HEK293 (cell line): ENCODE measurements around the gene PTAR1.
A peak's percentile ranks its signal among the peaks of the same experiment; 100 is the strongest.

Source experiments
- BCL11B ChIP-seq: fragments of 450-650 bp; formaldehyde crosslinking; IDR thresholded peaks from 2 replicates; pipeline ENCODE4 v1.5.1; 2016; ENCODE audit warnings: low read depth, missing biosample characterization, missing genetic modification characterization
- FEZF1 ChIP-seq: fragments of 450-650 bp; formaldehyde crosslinking; IDR thresholded peaks from 2 replicates; pipeline ENCODE4 v1.5.1; 2016; ENCODE audit warnings: missing biosample characterization, missing genetic modification characterization
- GLIS1 ChIP-seq: fragments of 450-650 bp; formaldehyde crosslinking; IDR thresholded peaks from 2 replicates; pipeline ENCODE4 v1.5.1; 2016; ENCODE audit warnings: missing biosample characterization, missing genetic modification characterization
- KLF1 ChIP-seq: fragments of 450-650 bp; formaldehyde crosslinking; IDR thresholded peaks from 2 replicates; pipeline ENCODE4 v1.5.1; 2016; ENCODE audit warnings: missing biosample characterization, missing genetic modification characterization
- KLF7 ChIP-seq: fragments of 450-650 bp; formaldehyde crosslinking; IDR thresholded peaks from 2 replicates; pipeline ENCODE4 v1.5.1; 2016; ENCODE audit warnings: missing biosample characterization, missing genetic modification characterization, borderline replicate concordance
- KLF9 ChIP-seq: fragments of 450-650 bp; formaldehyde crosslinking; IDR thresholded peaks from 2 replicates; pipeline ENCODE4 v1.5.1; 2016; ENCODE audit warnings: missing biosample characterization, missing genetic modification characterization, low read depth
- SP2 ChIP-seq: fragments of 450-650 bp; formaldehyde crosslinking; IDR thresholded peaks from 2 replicates; pipeline ENCODE4 v1.5.1; 2016; ENCODE audit warnings: missing biosample characterization, missing genetic modification characterization
- SP3 ChIP-seq: fragments of 450-650 bp; formaldehyde crosslinking; IDR thresholded peaks from 2 replicates; pipeline ENCODE4 v1.5.1; 2016; ENCODE audit warnings: missing biosample characterization, missing genetic modification characterization
- SP7 ChIP-seq: fragments of 450-650 bp; formaldehyde crosslinking; IDR thresholded peaks from 2 replicates; pipeline ENCODE4 v1.5.1; 2016; ENCODE audit warnings: missing biosample characterization, missing genetic modification characterization
- YY2 ChIP-seq: fragments of 450-650 bp; formaldehyde crosslinking; IDR thresholded peaks from 2 replicates; pipeline ENCODE4 v1.5.1; 2016; ENCODE audit warnings: missing biosample characterization, missing genetic modification characterization
- ZBTB21 ChIP-seq: fragments of 450-650 bp; formaldehyde crosslinking; IDR thresholded peaks from 2 replicates; pipeline ENCODE4 v1.5.1; 2017; ENCODE audit warnings: missing biosample characterization, missing genetic modification characterization
- ZBTB8A ChIP-seq: fragments of 450-650 bp; formaldehyde crosslinking; IDR thresholded peaks from 2 replicates; pipeline ENCODE4 v1.5.1; 2016; ENCODE audit warnings: missing biosample characterization, missing genetic modification characterization
- ZFHX2 ChIP-seq: fragments of 450-650 bp; formaldehyde crosslinking; conservative IDR thresholded peaks from 2 replicates; pipeline ENCODE4 v1.5.1; 2016; ENCODE audit warnings: missing biosample characterization, missing genetic modification characterization
- ZNF155 ChIP-seq: fragments of 450-650 bp; formaldehyde crosslinking; IDR thresholded peaks from 2 replicates; pipeline ENCODE4 v1.5.1; 2016; ENCODE audit warnings: missing biosample characterization, missing genetic modification characterization
- ZNF18 ChIP-seq: fragments of 450-650 bp; formaldehyde crosslinking; IDR thresholded peaks from 2 replicates; pipeline ENCODE4 v1.5.1; 2016; ENCODE audit warnings: missing biosample characterization, missing genetic modification characterization
- ZNF221 ChIP-seq: fragments of 450-650 bp; formaldehyde crosslinking; IDR thresholded peaks from 2 replicates; pipeline ENCODE4 v1.5.1; 2017; ENCODE audit warnings: missing biosample characterization, missing genetic modification characterization, borderline replicate concordance
- ZNF23 ChIP-seq: fragments of 450-650 bp; formaldehyde crosslinking; IDR thresholded peaks from 2 replicates; pipeline ENCODE4 v1.5.1; 2016; ENCODE audit warnings: missing biosample characterization, missing genetic modification characterization, borderline replicate concordance
- ZNF248 ChIP-seq: fragments of 450-650 bp; formaldehyde crosslinking; IDR thresholded peaks from 2 replicates; pipeline ENCODE4 v1.5.1; 2017; ENCODE audit warnings: missing biosample characterization, missing genetic modification characterization
- ZNF26 ChIP-seq: fragments of 450-650 bp; formaldehyde crosslinking; IDR thresholded peaks from 2 replicates; pipeline ENCODE4 v1.5.1; 2016; ENCODE audit warnings: missing biosample characterization, missing genetic modification characterization
- ZNF274 ChIP-seq, 2 experiments: fragments of 200-500 bp in 1 of 2; fragments of 450-650 bp in 1 of 2; sonication (Bioruptor generic) in 1 of 2; formaldehyde crosslinking in 1 of 2; IDR thresholded peaks; 2 replicates each; pipeline versions ENCODE4 v1.5.1 to v1.6.1; 2014 to 2016; ENCODE audit warnings: borderline replicate concordance in 1 of 2, inconsistent platforms in 1 of 2, low read length in 1 of 2, missing biosample characterization in 1 of 2, missing genetic modification characterization in 1 of 2
- ZNF280C ChIP-seq: fragments of 450-650 bp; formaldehyde crosslinking; IDR thresholded peaks from 2 replicates; pipeline ENCODE4 v1.5.1; 2016; ENCODE audit warnings: missing biosample characterization, missing genetic modification characterization
- ZNF324 ChIP-seq: fragments of 450-650 bp; formaldehyde crosslinking; IDR thresholded peaks from 2 replicates; pipeline ENCODE4 v1.5.1; 2016; ENCODE audit warnings: missing biosample characterization, missing genetic modification characterization
- ZNF341 ChIP-seq: fragments of 450-650 bp; formaldehyde crosslinking; IDR thresholded peaks from 2 replicates; pipeline ENCODE4; 2016; ENCODE audit warnings: low read depth, missing biosample characterization, missing genetic modification characterization
- ZNF37A ChIP-seq: fragments of 450-650 bp; IDR thresholded peaks from 2 replicates; pipeline ENCODE4 v1.5.1; 2018; ENCODE audit warnings: missing biosample characterization, missing genetic modification characterization
- ZNF394 ChIP-seq: fragments of 450-650 bp; formaldehyde crosslinking; IDR thresholded peaks from 2 replicates; pipeline ENCODE4 v1.5.1; 2016; ENCODE audit warnings: missing biosample characterization, missing genetic modification characterization, mild to moderate bottlenecking, moderate library complexity, borderline replicate concordance
- ZNF433 ChIP-seq: fragments of 450-650 bp; formaldehyde crosslinking; IDR thresholded peaks from 2 replicates; pipeline ENCODE4 v1.5.1; 2016; ENCODE audit warnings: missing biosample characterization, missing genetic modification characterization, low read depth
- ZNF449 ChIP-seq: fragments of 450-650 bp; formaldehyde crosslinking; IDR thresholded peaks from 2 replicates; pipeline ENCODE4 v1.5.1; 2017; ENCODE audit warnings: missing biosample characterization, mild to moderate bottlenecking, missing genetic modification characterization, moderate library complexity
- ZNF561 ChIP-seq: fragments of 450-650 bp; IDR thresholded peaks from 2 replicates; pipeline ENCODE4 v1.5.1; 2018; ENCODE audit warnings: missing biosample characterization, missing genetic modification characterization, borderline replicate concordance
- ZNF621 ChIP-seq: fragments of 450-650 bp; formaldehyde crosslinking; IDR thresholded peaks from 2 replicates; pipeline ENCODE4 v1.5.1; 2017; ENCODE audit warnings: missing biosample characterization, missing genetic modification characterization
- ZNF670 ChIP-seq: fragments of 450-650 bp; formaldehyde crosslinking; IDR thresholded peaks from 2 replicates; pipeline ENCODE4 v1.5.1; 2016; ENCODE audit warnings: missing biosample characterization, missing genetic modification characterization, low read depth
- ZNF707 ChIP-seq: fragments of 450-650 bp; formaldehyde crosslinking; IDR thresholded peaks from 2 replicates; pipeline ENCODE4 v1.5.1; 2016; ENCODE audit warnings: missing biosample characterization, missing genetic modification characterization
- ZNF747 ChIP-seq: fragments of 450-650 bp; formaldehyde crosslinking; IDR thresholded peaks from 2 replicates; pipeline ENCODE4 v1.5.1; 2016; ENCODE audit warnings: missing biosample characterization, missing genetic modification characterization
- ZNF768 ChIP-seq: fragments of 450-650 bp; formaldehyde crosslinking; IDR thresholded peaks from 2 replicates; pipeline ENCODE4 v1.5.1; 2018; ENCODE audit warnings: missing biosample characterization, mild to moderate bottlenecking, missing genetic modification characterization
- ZNF830 ChIP-seq: fragments of 450-650 bp; IDR thresholded peaks from 2 replicates; pipeline ENCODE4 v1.5.0; 2018; ENCODE audit warnings: missing biosample characterization, missing genetic modification characterization, low read depth, mild to moderate bottlenecking, moderate library complexity

The PTAR1 gene

GRCh38 chr9:69759421-69760277 lies at the start of gene PTAR1 (continued):
- TF ChIP-seq ZNF280C = no peak
- TF ChIP-seq ZNF707 = no peak
- no peak for TF ChIP-seq ZNF18 (tag by site-specific recombination)
- no peak for TF ChIP-seq BCL11B (tag by site-specific recombination)
- TF ChIP-seq FEZF1 (tag by site-specific recombination) = no peak
- no peak for TF ChIP-seq ZNF26 (tag by site-specific recombination)
- TF ChIP-seq KLF1 (tag by site-specific recombination) = no peak
- no peak for TF ChIP-seq ZNF768
- TF ChIP-seq SP7 = 0 out of 2 replicates have a peak, but pooled peaks have one; percentile 15
- peak; percentile 59 for TF ChIP-seq GLIS1
- TF ChIP-seq ZNF561 = no peak
- no peak for TF ChIP-seq ZNF37A (tag by site-specific recombination)
- peak; percentile 38; the same call in 1 of the 2 replicates for TF ChIP-seq YY2
- no peak for TF ChIP-seq ZNF621 (tag by site-specific recombination)
- no peak for TF ChIP-seq ZNF341 (tag by site-specific recombination)
- no peak for TF ChIP-seq SP3
- no peak for TF ChIP-seq ZNF433
- peak; percentile 78 for TF ChIP-seq ZFHX2 (tag by site-specific recombination)
- TF ChIP-seq ZNF248 (tag by site-specific recombination) = no peak
- TF ChIP-seq SP2 (tag by site-specific recombination) = peak; percentile 68
- no peak for TF ChIP-seq ZNF449 (tag by site-specific recombination)
- TF ChIP-seq ZNF324 (tag by site-specific recombination) = peak; percentile 60; the same call in 1 of the 2 replicates
- 0 out of 2 replicates have a peak, but pooled peaks have one; percentile 22 for TF ChIP-seq KLF9 (tag by site-specific recombination)
- TF ChIP-seq ZNF23 (tag by site-specific recombination) = no peak
- no peak for TF ChIP-seq ZNF830 (tag by site-specific recombination)
- no peak for TF ChIP-seq ZBTB21 (tag by site-specific recombination)
- no peak for TF ChIP-seq ZNF394
- TF ChIP-seq ZNF670 = no peak
- peak; percentile 46; the same call in 1 of the 2 replicates for TF ChIP-seq ZBTB8A (tag by site-specific recombination)
- TF ChIP-seq ZNF747 (tag by site-specific recombination) = no peak
- no peak for TF ChIP-seq ZNF221 (tag by site-specific recombination)
- TF ChIP-seq ZNF155 = no peak
- TF ChIP-seq ZNF274 (IDR thresholded peaks at IDR 0.05; ENCODE audit: low read length) = no peak
- TF ChIP-seq ZNF274 (tag by site-specific recombination; IDR thresholded peaks at IDR 0.05; ENCODE audit: borderline replicate concordance) = no peak
- TF ChIP-seq KLF7 (tag by site-specific recombination) = no peak
